Nephron progenitor cell (in vitro differentiated cells): Measurements from ENCODE around the gene HES4.

Experiments
- DNase-seq: peaks from one replicate; pipeline ENCODE4 v3.0.0; 2021
- H3K27ac Mint-ChIP-seq: 2 replicates; pipeline ENCODE4 v1.8.0; 2021; ENCODE audit warnings: mild to moderate bottlenecking, moderate library complexity, mixed read lengths
- H3K27me3 Mint-ChIP-seq: 2 replicates; pipeline ENCODE4 v1.8.0; 2021; ENCODE audit warnings: mild to moderate bottlenecking, low read depth, mixed read lengths; ENCODE audit not compliant: poor library complexity
- H3K36me3 Mint-ChIP-seq: 2 replicates; pipeline ENCODE4 v1.8.0; 2021; ENCODE audit warnings: low read depth, mixed read lengths
- H3K4me1 Mint-ChIP-seq: 2 replicates; pipeline ENCODE4 v1.8.0; 2021; ENCODE audit warnings: mixed read lengths
- H3K4me3 Mint-ChIP-seq: 2 replicates; pipeline ENCODE4 v1.8.0; 2021; ENCODE audit warnings: mild to moderate bottlenecking, moderate library complexity, mixed read lengths
- H3K9me3 Mint-ChIP-seq: 2 replicates; pipeline ENCODE4 v1.8.0; 2021; ENCODE audit warnings: mild to moderate bottlenecking, moderate library complexity, mixed read lengths
- CTCF ChIP-seq: fragments of 200-600 bp; sonication (generic); IDR thresholded peaks from 2 replicates; pipeline ENCODE4 v1.5.0; 2021; ENCODE audit warnings: antibody characterized with exemption

Gene HES4

DNA sequence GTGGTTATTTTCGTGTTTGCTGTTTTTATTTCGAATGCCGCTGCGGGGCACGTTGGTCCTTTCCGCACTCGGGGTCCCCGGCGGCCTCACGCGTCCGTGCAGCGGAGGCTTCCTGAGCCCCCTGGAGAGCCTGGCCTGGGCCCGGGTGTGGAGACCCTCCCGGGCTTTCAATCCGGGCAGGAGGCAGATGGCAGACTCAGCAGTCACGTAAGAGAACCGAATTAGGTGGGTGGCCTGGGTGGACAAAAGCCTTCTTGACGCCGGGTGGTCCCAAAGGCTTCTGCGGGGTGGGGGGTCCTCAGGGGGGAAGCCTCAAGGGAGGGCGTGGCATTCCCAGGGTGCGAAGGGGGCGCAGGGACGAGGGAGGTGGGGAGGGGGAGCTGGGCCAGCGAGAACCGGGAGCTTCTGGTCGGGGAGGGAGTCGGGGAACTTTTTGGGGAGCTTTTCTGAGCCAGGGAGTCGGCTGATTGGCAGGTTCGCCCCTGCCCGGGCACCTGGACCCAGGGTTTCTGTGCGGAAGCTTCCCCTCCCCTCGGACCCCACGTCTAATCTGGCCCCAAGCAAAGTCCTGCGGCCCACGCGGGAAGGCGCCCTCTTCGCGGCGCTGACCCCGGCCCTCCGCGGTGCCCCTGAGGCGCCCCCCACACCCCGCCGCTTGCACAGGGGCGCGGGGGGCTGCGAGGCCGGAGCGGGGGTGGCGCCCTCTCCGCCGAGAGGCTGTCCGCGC, 1.3 kb upstream of the HES4 start:
- Mint-ChIP-seq H3K4me1 (peaks cover 34% of the 10 kb centered on the region), H3K9me3 (no peaks in the 10 kb centered on the region), H3K4me3 (peak overlapping the region; percentile 84), H3K27me3 (peaks cover 24% of the 10 kb centered on the region), H3K36me3 (no peaks in the 10 kb centered on the region), H3K27ac (peak overlapping the region; percentile 95)
- no peak for TF ChIP-seq CTCF
- DNase-seq, result no peak

GRCh38 chr1:1000357-1001056, 610 bp upstream of the HES4 start:
- peak; percentile 82 for DNase-seq
- peaks cover 29% of the 10 kb centered on the region for H3K27me3 Mint-ChIP-seq
- peaks cover 34% of the 10 kb centered on the region for H3K4me1 Mint-ChIP-seq

GRCh38 chr1:998995-999724, 737 bp downstream of the HES4 start:
- no peaks in the 10 kb centered on the region for H3K36me3 Mint-ChIP-seq
- no peak for TF ChIP-seq CTCF
- peak overlapping the region; percentile 76 for H3K4me3 Mint-ChIP-seq
- H3K9me3 Mint-ChIP-seq, result no peaks in the 10 kb centered on the region
- peaks cover 33% of the 10 kb centered on the region for H3K27me3 Mint-ChIP-seq
- DNase-seq, result peak; percentile 56
- H3K4me1 Mint-ChIP-seq, result peaks cover 21% of the 10 kb centered on the region
- no peak overlapping the region for H3K27ac Mint-ChIP-seq

More at GRCh38 chr1:1000357-1001056, 610 bp upstream of the HES4 start:
- H3K9me3 Mint-ChIP-seq, result no peaks in the 10 kb centered on the region
- H3K4me3 Mint-ChIP-seq, result peak overlapping the region; percentile 84
- no peak for TF ChIP-seq CTCF
- no peaks in the 10 kb centered on the region for H3K36me3 Mint-ChIP-seq
- peak overlapping the region; percentile 95 for H3K27ac Mint-ChIP-seq

GRCh38 chr1:998745-998994, 1.2 kb downstream of the HES4 start:
- H3K27me3 Mint-ChIP-seq, result peaks cover 33% of the 10 kb centered on the region
- H3K4me3 Mint-ChIP-seq, result peak overlapping the region; percentile 76
- H3K9me3 Mint-ChIP-seq, result peaks cover 2% of the 10 kb centered on the region
- H3K27ac Mint-ChIP-seq, result no peak overlapping the region
- no peak for TF ChIP-seq CTCF
- H3K4me1 Mint-ChIP-seq, result peaks cover 20% of the 10 kb centered on the region
- peak; percentile 48 for DNase-seq
- no peaks in the 10 kb centered on the region for H3K36me3 Mint-ChIP-seq

DNA sequence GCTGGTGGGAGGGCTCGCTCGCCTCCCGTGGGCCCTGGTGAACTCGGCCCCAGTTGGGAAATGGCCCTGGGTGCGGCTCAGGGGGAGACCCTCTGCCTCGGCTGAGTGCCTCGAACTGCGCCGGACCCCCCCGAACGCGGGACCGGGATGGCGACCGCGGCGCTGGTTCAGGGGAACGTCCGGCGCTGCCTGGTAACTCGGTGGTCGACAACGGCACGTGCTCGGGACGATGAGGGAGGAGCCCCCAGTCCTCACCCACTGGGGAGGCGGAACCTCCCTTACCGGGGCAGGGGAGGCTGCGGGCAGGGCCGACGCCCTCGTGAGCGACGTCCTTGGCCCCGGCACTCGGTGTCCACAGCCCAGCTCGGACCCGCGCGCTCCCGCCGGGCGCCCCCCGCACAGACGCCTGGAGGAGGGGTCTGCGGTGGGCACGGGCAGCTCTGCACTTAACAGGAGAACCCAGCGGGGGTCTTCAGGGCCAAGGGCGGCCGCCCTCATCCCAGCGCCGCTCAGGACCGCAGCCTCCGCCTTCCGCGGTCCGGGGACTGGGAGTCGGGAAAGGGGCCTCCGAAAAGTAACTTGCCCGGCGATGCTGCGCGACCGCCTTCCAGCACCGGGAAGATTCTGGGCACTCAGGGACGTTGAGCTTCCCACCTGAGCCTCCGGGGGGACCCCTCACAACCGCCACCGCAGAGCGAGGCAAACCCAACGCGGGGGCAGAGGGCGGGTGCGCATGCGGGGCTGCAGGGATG, 1.7 kb downstream of the HES4 start:
- Mint-ChIP-seq H3K36me3 (no peaks in the 10 kb centered on the region), H3K4me1 (peaks cover 16% of the 10 kb centered on the region), H3K27ac (no peak overlapping the region), H3K27me3 (peaks cover 33% of the 10 kb centered on the region), H3K4me3 (peak overlapping the region; percentile 72), H3K9me3 (peaks cover 7% of the 10 kb centered on the region)
- no peak for TF ChIP-seq CTCF
- DNase-seq, result peak; percentile 61
